Upper lobe of left lung (tissue), 4 donors: ENCODE data around the gene GNG3.

Experiments
- CTCF ChIP-seq, 6 experiments: fragments of 450-650 bp in 4 of 6; fragments of 200-600 bp in 2 of 6; sonication (generic) in 2 of 6; IDR thresholded peaks; one replicate each; pipeline ENCODE4 v1.5.1; 2016 to 2019; ENCODE audit warnings: antibody characterized with exemption in 6 of 6
- EP300 ChIP-seq, 4 donors: sonication (generic); formaldehyde crosslinking; IDR thresholded peaks; one replicate each; pipeline ENCODE4 v1.5.1; 2017; ENCODE audit warnings: antibody characterized with exemption in 4 of 4, control low read depth in 2 of 4
- POLR2A ChIP-seq, 4 donors: fragments of 450-650 bp; IDR thresholded peaks; one replicate each; pipeline ENCODE4 v1.5.1; 2016 to 2017; ENCODE audit warnings: antibody characterized with exemption in 4 of 4, mild to moderate bottlenecking in 2 of 4

GRCh38 chr11:62676698-62677097 is 30.8 kb upstream of the GNG3 start:
- TF ChIP-seq EP300 (IDR thresholded peaks at IDR 0.05) (no peak), CTCF (IDR thresholded peaks at IDR 0.05) (no peak), POLR2A (IDR thresholded peaks at IDR 0.05) (no peak)
